ENCODE results near the gene SPTLC3.

The SPTLC3 gene

GRCh38 chr20:13031751-13032150 is 23.0 kb downstream of the SPTLC3 start:
- DNase-seq (ENCODE audit: low read depth in 3 of 3): no peak

- DNase-seq (ENCODE audit: low read depth in 3 of 3): no peak
These were observed 25.3 kb downstream of the SPTLC3 start for GRCh38 chr20:13034115-13034514.

GRCh38 chr20:13034936-13035335 is 26.2 kb downstream of the SPTLC3 start:
- no peak for DNase-seq (ENCODE audit: low read depth in 3 of 3)

- no peak for DNase-seq (ENCODE audit: low read depth in 3 of 3)
These were observed 26.8 kb downstream of the SPTLC3 start for GRCh38 chr20:13035399-13036152.

GRCh38 chr20:13037727-13038126 is 29.0 kb downstream of the SPTLC3 start:
- no peak for DNase-seq (ENCODE audit: low read depth in 3 of 3)

GRCh38 chr20:13041574-13042457 is 33.0 kb downstream of the SPTLC3 start:
- DNase-seq (ENCODE audit: low read depth in 3 of 3): no peak

GRCh38 chr20:13042458-13042794 is 33.7 kb downstream of the SPTLC3 start:
- DNase-seq (ENCODE audit: low read depth in 3 of 3): no peak

- no peak for DNase-seq (ENCODE audit: low read depth in 3 of 3)
These were observed 37.6 kb downstream of the SPTLC3 start for GRCh38 chr20:13046409-13046808.

GRCh38 chr20:13054011-13054410 is 45.2 kb downstream of the SPTLC3 start:
- DNase-seq (ENCODE audit: low read depth in 3 of 3): no peak

GRCh38 chr20:13058666-13059389 is 50.1 kb downstream of the SPTLC3 start:
- no peak for DNase-seq (ENCODE audit: low read depth in 3 of 3)

- no peak for DNase-seq (ENCODE audit: low read depth in 3 of 3)
These were observed 50.8 kb downstream of the SPTLC3 start for GRCh38 chr20:13059398-13060136.

- DNase-seq (ENCODE audit: low read depth in 3 of 3): no peak
These were observed 51.6 kb downstream of the SPTLC3 start for GRCh38 chr20:13060327-13060726.

- no peak for DNase-seq (ENCODE audit: low read depth in 3 of 3)
These were observed 52.6 kb downstream of the SPTLC3 start for GRCh38 chr20:13061381-13061780.

- no peak for DNase-seq (ENCODE audit: low read depth in 3 of 3)
These were observed 54.0 kb downstream of the SPTLC3 start for GRCh38 chr20:13062789-13063188.

- no peak for DNase-seq (ENCODE audit: low read depth in 3 of 3)
These were observed 59.6 kb downstream of the SPTLC3 start for GRCh38 chr20:13068336-13068735.

- DNase-seq (ENCODE audit: low read depth in 3 of 3): no peak
These were observed 73.1 kb downstream of the SPTLC3 start for GRCh38 chr20:13081877-13082276.

- DNase-seq (ENCODE audit: low read depth in 3 of 3): no peak
These were observed 73.6 kb downstream of the SPTLC3 start for GRCh38 chr20:13082378-13082777.

- DNase-seq (ENCODE audit: low read depth in 3 of 3): no peak
These were observed 76.5 kb downstream of the SPTLC3 start for GRCh38 chr20:13085275-13085674.

- DNase-seq (ENCODE audit: low read depth in 3 of 3): no peak
These were observed 81.2 kb downstream of the SPTLC3 start for GRCh38 chr20:13089950-13090469.

- DNase-seq (ENCODE audit: low read depth in 3 of 3): no peak
These were observed 83.3 kb downstream of the SPTLC3 start for GRCh38 chr20:13092111-13092510.

GRCh38 chr20:13094976-13095375 is 86.2 kb downstream of the SPTLC3 start:
- no peak for DNase-seq (ENCODE audit: low read depth in 3 of 3)
